HG03354 (cell line): ENCODE measurements around the gene SIRT3.
"Not testable (repeated sequence)": the region's sequence is repeated elsewhere in the genome, so short reads cannot be mapped to it uniquely, and the experiment has no call there.

Source experiments
- ATAC-seq: cut with Tn5 transposase; IDR thresholded peaks from one replicate; pipeline ENCODE4 v1.9.1; 2021; ENCODE audit warnings: mild to moderate bottlenecking; ENCODE audit not compliant: unreplicated experiment, poor library complexity, severe bottlenecking

The SIRT3 gene

DNA sequence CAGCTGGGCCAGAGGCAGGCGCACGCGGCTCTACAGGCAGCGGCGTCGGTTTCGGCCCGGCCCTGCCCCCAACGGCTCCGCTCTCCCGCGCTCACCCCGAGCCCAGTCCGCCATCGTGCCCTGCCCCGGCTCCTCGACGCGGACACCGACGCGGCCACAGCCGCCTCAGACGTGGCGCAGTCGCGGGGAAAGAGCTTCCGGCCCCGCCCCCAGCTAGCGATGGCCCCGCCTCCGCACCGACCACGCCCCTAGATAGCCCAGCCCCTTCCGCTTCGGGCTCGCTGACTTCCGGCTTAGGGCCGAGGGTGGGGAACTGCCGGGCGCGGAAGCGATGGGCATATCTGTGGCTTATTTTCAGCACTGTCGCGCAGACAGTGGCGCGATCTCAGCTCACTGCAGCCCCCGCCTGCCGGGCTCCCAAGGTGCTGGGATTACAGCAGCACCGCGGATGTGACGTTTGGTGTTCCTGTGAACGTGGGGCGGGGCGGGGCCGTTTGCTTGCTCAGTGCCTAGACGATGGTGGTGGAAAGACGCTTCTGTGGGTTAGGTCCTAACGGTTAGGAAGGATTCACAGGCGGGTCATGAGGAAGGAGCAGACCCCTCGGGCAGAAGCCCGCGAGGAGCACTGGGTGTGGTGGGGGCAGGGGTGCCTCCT, 28.8 kb downstream of the SIRT3 start, which contains the start of the genes BET1L and RIC8A:
TSS of gene BET1L (minus strand) at position 192 of the 655 bp plus-strand sequence. CDS start at position 114, 78 bp downstream.
TSS of gene RIC8A (plus strand) at position 501 of the 655 bp plus-strand sequence. CDS start 1,147 bp downstream, outside the sequence.
- ATAC-seq: peak; percentile 80

DNA sequence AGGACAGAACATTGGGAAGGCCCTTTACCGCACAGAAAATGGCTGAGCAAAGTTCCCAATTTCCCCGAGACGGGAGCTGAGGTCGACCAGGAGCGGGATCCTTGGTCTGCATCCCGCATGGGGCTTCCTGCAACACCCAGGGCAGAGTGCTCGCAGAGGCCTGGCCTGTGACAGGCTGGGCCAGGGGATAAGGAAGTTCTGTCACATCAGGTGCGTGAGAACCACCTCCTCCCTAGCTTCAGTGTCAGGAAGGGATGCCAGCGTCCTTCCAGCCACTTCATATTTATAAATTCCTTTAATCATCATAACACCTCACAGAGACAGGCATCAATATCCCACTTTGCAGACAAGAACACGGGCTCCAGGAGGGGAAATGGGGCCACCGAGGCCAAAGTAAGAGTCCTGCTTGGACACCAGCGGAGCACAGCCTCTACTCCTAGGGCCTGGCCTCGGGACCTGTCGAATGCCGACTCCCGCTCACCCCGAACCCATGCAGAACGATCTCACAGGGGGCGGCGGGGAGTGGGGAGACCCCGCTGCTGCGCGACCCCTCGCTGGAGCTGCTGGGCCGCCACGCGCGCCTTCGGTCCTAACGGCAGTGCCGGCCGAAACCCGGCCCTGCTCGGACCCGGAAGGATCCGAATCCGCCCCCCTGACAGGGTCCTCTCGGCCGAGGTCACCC, 29.5 kb downstream of the SIRT3 start:
- ATAC-seq: peak; percentile 10

DNA sequence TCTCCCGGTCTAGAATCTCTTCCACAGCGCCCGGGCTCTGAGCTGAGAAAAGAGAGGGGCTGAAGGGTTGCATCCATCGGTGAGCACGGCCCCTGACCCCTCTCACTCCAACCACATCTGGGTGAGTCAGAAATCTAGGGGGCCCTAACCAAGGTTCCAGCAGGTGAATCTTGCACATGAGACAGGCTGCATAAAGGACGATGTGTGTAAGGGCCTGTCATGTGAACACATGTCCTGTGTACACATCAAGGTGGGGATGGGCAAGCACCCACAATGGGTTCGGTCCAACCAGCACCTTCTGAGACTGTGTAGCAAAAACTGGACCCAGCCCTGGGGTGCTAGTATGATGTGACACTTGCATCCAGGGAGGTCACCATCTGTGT, 30.1 kb downstream of the SIRT3 start:
- ATAC-seq: no peak

DNA sequence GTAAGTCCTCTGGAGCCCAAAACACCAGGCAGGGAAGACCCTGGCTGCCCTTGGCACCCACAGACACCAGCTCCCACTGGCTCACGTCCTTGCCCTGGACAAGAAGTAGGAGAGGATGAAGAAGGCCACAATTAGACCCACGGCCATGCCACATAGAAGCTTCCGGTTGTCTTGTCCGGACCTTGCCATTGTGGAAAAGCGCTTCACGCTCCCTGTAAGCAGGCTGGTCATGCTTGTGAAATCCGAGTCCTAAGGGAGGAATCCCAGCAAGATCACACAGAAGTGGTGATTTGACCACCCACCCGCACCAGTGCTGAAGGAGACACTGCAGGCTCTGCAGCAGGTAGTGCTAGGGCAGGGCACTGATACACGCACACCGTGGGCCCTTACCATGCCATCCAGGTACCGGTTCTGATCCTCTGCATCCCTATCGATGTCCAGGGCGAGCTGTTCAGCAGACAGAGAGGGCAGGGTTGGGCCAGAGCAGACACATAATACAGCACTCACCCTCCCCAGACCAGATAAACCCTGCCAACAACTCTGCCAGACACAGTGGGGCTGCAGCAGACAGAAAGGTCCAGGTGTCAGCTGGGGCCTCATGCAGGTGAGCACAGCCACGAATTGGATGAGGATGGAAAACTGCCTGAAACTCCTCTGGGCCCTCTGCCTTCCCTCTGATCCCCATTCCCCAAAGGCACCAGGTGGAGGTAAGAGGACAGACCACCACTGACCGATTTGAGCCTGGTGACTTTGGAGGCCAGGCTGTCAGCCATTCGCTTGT, 30.7 kb downstream of the SIRT3 start:
- ATAC-seq: no peak

DNA sequence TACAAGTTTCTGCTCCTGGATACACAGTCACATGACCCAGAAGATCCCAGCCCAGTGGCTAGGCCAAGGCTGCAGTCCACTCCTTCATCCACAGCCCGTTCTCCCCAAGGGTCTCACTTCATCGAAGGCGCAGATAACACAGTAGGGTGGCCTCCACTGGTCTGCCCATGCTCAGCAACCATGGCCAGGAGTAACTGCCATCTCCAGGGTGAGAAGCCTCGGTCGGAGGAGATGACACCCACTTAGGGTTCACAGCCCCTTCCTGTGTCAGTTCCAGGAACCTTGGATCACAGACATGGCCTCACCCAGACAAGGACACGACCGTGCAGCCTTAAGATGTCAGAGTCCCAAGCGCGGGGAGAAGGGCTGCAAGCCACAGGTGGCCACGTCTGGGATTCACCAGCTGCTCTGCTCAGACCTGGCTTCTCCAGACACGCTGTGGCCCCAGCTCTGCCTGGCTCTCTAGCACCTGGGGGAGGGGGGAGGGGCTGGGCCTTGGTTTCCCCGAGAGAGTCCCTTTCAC, 31.5 kb downstream of the SIRT3 start:
- no peak for ATAC-seq

DNA sequence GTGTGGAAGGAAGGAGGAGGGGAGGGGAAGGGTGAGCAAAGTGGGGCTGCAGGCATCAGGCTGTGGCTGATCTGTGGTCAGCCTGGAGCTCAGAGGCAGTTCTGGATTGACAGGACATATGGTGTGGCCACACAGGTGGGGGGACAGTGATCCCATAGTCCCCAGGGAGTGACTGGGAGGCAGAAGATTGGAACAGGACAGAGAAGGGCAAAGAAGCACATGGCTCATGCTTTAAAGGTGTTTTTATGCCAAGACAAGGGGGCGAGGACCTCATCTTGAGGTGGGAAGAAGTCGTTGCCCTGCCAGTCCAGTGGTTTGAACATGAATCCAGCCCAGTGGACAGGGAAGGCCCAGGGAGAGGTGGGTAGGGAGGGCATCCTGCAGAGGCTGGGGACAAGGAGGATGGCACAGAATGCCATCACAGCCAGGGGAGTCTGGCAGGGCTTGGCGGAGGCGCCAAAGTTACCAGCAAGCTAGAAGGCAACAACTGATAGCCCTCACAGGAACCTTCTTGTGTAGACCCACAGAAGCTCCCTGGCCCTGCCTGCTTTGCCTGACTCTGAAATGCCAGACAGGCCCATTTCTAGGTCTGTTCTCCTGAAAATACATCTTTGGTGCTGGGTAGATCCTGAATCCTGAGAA, 32.1 kb downstream of the SIRT3 start:
- ATAC-seq: no peak

DNA sequence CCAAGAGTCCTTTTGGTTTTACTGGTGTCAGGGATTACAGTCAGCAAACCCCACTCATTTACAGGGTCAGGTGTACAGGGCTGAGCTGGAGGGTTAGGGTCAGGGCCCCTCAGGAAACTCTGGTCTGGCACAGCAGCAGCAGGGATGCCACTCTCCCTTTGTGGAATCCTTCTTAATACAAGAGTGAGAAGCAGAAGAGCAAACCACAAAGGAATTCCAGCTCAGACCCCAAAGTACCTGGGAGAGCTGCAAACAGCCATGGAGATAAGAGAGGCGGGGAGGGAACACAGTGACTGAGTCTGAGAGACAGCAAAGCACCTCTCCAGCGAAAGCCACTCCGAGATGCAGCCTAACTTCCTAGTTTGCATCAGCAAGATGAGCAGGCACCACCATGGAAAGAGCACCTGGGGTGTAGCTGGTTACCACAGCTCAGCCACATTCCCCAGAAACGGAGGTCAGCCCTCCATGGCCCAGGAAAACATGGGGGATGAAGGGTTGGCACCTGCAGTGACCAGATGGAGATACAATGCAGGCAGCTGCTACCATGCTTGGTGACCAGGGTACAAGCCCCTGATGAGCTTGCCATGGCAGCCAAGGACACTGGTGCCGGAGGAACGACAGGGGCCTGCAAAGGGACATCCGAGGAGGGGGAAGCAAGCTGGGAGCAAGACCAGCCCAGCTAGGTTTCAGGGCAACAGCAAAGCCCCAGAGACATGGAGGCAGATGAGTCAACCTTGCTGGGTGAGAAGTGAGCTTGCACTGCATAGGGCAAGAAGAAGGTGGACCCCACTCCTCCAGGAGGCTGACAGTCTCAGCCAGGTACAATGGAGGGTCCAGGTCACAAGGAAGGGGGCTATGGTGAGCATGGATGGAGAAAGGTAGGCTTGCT, 32.8 kb downstream of the SIRT3 start:
- ATAC-seq: no peak

DNA sequence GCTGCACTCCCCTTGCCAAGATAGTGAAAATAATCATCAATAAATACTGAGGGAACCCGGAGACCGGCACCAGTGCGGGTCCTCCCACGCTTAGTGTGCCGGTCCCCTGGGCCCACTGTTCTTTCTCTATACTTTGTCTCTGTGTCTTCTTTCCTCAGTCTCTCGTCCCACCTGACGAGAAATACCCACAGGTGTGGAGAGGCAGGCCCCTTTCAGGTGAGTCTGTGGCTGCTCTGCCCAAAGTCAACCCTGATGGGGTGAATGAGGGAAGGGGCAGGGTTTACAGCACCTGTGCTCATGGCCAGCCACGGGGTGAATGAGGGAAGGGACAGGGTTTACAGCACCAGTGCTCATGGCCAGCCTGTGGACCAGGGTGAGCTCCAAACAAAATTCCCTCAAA, 33.7 kb downstream of the SIRT3 start:
- no peak for ATAC-seq

DNA sequence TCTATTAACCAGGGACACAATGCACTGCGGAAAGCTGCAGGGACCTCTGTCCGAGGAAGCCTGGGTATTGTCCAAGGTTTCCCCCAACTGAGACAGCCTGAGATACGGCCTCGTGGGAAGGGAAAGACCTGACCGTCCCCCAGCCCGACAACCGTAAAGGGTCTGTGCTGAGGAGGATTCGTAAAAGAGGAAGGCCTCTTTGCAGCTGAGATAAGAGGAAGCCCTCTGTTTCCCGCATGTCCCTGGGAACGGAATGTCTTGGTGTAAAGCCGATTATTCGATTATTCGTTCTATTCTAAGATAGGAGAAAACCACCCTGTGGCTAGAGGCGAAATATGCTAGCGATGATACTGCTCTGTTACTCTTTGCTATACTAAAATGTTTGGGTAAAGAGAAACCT, 34.2 kb downstream of the SIRT3 start:
- no peak for ATAC-seq

DNA sequence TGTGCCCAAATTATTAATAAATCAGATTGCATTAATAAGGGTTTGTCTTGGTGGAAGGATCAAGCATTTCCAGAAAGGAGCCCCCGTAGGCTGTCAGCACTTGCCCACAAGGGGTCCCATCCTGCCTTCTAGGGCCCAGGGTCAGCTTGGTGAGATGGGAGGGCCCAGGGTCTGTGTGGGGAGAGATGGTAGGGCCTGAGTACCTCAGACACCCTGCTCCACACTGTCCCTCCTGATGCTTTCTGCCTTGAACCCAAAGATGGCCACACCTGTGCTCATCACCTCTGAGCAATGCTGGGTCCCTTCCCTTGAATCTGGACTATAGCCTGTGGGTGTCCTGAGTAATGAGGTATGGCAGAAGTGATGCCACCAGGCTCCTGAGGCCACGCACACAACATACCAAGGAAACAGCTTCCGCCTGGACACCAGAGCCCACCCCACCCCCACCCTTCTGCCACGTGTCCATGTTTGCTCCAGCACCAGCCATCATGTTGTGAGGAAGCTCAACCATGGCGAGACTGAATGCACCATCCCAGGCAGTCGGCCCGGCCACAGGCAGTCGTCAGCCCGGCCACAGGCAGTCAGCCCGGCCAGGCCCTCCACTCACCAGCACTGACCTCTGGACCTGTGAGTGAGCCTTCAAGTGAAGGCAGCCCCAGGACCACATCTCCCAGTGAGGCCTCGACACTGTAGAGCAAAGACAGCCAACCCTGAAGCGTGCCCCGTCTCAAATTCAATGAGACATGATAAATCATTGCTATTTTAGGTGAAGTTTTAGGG, 35.7 kb downstream of the SIRT3 start:
- no peak for ATAC-seq

DNA sequence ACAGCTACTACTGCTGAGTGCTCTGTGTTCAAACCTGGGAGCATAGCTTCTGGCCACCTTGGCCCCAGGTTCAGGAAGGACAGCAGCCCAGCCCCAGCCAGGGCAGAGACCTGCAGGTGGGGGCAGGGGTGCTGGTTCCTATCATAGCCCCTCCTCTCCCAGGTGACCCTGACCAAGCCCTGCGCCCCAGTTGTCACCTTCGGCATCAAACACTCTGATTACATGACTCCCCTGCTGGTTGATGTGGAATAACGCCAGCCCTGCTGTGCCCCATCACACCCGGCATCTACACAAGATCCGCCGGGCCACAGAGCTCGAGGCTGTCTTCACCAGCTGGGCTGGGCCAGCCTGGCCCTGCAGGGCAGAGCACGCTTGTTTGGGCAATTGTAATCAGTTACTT, 36.4 kb downstream of the SIRT3 start:
- ATAC-seq: no peak

DNA sequence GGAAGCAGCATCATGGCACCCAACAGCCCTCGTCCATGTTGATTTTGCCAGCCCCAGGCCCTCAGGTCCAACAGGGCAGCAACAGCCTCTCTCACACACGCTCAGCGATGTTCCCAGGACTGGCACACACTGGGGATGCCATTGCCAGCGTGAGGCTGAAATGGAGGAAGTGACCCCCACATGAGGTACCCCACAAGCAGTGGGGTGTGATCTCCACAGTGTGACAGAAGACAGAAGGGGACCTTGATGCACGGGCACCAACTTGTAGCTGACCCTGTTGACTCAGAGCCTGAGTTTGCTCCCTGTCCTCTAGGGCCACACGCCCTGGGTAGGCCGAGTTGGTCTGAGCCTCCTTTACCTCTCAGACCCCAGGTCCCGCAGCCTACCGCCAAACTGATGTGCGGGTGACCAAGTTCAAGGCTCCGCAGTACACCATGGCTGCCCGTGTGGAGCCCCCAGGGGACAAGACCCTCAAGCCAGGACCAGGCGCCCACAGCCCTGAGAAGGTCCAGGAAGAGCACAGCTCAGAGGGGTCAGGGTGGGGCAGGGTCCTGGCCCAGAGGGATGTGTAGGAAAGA, 37.0 kb downstream of the SIRT3 start:
- no peak for ATAC-seq

DNA sequence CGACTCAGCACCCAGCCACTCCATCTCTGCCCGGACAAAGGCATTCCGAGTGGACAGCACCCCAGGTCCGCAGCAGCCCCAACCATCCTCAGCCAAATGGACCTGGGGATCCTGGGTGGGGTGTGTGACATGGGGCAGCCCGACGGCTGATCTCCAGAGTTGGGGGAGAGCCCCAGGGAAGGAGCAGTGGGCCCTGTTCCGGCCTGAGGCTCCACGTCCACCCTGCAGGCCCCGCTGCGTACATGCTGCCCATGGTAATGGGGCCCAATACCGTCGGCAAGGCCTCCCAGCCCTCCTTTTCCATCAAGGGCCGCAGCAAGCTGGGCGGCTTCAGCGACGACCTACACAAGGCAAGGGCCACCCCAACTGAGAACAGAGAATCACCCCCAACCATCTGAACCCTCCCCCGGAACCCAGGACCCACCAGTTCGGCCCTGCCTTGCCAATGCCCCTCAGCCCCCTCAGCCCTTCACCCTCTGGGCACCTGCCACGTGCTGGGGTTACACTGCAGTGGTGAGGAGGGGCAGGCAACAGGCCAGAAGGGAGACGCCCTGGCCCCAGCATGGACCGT, 37.8 kb downstream of the SIRT3 start:
- ATAC-seq: no peak

DNA sequence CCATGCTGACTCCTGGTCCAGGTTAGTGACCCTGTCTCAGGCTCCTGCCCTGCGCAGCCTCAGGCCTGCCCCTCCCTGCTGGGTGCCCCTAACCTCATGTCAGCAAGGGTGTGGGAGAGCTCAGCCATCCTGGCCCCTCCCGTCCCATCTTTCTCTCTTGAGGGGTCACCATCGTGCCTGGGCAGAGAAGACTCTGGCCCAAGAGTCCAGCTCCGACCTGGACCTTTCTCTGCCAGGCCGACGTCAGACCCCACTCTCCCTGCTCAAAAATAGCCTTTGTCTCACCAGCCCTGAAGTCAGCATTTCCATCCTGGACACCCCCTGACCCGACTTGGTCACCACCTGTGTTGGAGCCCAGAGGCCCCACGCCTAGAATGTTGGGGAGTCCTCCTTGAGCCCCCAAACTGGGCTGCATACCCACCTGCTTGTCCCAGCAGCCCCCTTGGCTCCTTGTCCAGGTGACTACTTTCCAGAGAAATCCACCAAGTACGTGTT, 38.4 kb downstream of the SIRT3 start:
- ATAC-seq: no peak

DNA sequence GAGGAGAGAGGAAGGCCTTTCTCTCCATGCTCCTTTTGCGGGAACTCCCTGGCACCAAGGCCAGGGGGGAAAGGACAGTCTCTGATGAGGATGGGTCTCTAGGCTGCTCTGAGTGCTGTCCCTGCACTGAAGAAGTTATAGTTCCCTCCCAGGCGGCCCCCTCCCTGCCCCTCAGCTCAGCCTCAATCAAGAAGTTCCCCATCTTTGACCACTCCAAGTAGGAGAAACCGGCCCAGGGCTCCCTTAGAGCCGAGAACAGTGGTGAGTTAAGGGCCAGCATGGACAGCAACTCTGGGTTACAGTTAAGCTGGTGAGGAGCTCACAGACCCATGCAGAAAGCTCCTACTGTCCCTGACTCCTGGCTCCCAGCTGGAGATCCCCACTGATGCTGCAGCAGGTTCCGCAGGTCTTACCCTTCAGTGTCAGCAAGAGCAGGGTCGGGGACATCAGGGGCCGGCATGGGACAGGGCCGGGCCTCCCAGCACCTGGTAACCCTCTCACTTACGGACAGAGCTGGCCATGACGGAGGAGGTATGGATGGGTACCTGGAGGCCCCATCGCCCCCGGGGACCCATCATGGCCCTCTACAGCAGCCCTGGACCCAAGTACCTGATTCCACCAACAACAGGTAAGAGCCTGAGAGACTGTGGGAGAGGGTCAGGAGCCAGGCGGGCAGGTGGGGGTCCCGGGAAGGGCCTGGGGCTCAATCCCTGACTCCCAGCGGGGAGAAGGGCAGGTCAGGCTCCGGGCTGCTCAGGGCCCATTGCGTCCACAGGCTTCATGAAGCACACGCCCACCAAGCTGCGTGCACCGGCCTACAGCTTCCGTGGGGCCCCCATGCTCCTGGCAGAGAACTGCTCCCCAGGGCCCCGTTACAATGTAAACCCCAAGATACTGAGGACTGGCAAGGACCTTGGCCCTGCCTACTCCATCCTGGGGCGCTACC, 39.1 kb downstream of the SIRT3 start:
- no peak for ATAC-seq

DNA sequence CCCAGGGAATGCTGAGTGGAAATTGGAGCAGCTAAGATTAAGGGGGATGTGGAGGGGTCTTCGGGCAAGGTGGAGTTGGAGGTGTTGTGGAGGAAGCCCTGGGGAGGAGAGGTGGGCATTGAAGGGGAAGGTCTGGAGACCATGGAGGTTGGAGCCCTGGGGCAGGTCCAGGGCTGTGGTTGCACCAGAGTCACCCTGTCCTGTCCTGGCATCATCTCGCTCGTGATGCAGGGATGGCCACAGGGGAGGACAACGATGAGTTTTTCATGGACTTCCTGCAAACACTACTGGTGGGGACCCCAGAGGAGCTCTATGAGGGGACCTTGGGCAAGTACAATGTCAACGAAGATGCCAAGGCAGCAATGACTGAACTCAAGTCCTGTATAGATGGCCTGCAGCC, 42.7 kb downstream of the SIRT3 start:
- not testable (repeated sequence) for ATAC-seq
